ENCODE results near the gene CASP8. TPM values are rescaled to one million over a fixed set of nuclear protein-coding genes. Genes with fewer than 3 reads are reported as not detected.
"Not testable (repeated sequence)": the region's sequence is repeated elsewhere in the genome, so short reads cannot be mapped to it uniquely, and the experiment has no call there.

The CASP8 gene
- total and polyA plus RNA-seq, 5 donors from 2014 or later = 63.8 to 254 (median 96.1) TPM

- not testable (repeated sequence) for H3K4me3 ChIP-seq (ENCODE audit: low read depth, low read length); H3K4me3 Mint-ChIP-seq; H3K27me3 ChIP-seq (ENCODE audit: control insufficient read depth, insufficient read depth, low read length); H3K4me1 ChIP-seq (ENCODE audit: control insufficient read depth, insufficient read depth, low read length, poor library complexity, severe bottlenecking); H3K36me3 ChIP-seq (ENCODE audit: control insufficient read depth, insufficient read depth, low read length); H3K27ac Mint-ChIP-seq; ATAC-seq (ENCODE audit: low read depth in 2 of 2); H3K27me3 Mint-ChIP-seq; H3K27ac ChIP-seq (ENCODE audit: insufficient read depth, low read length, poor library complexity, severe bottlenecking); DNase-seq
- Mint-ChIP-seq H3K4me1 (peaks cover 0 to 21% (median 5%) of the 10 kb centered on the region in 4 donors), H3K9me3 (peaks cover 2 to 59% (median 18%) of the 10 kb centered on the region in 7 donors), H3K36me3 (peaks cover 49% of the 10 kb centered on the region)
- peaks cover 12 to 14% of the 10 kb centered on the region in 2 experiments for H3K9me3 ChIP-seq (ENCODE audit: control insufficient read depth in 2 of 2, low read length in 2 of 2)
These were observed 39.6 kb downstream of the CASP8 start for GRCh38 chr2:201299929-201300328.

GRCh38 chr2:201307876-201308275, 47.5 kb downstream of the CASP8 start:
- no peaks in the 10 kb centered on the region for H3K27me3 Mint-ChIP-seq
- Histone ChIP-seq H3K36me3 (ENCODE audit: control insufficient read depth, insufficient read depth, low read length) (peaks cover 10% of the 10 kb centered on the region), H3K4me3 (ENCODE audit: low read depth, low read length) (no peak overlapping the region), H3K27ac (ENCODE audit: insufficient read depth, low read length, poor library complexity, severe bottlenecking) (no peak overlapping the region), H3K9me3 (ENCODE audit: control insufficient read depth in 2 of 2, low read length in 2 of 2) (peaks cover 4 to 10% of the 10 kb centered on the region in 2 experiments), H3K27me3 (ENCODE audit: control insufficient read depth, insufficient read depth, low read length) (no peaks in the 10 kb centered on the region), H3K4me1 (ENCODE audit: control insufficient read depth, insufficient read depth, low read length, poor library complexity, severe bottlenecking) (no peaks in the 10 kb centered on the region)
- peaks cover 60% of the 10 kb centered on the region for H3K36me3 Mint-ChIP-seq
- no peak for DNase-seq
- H3K9me3 Mint-ChIP-seq = peaks cover 0 to 31% (median 6%) of the 10 kb centered on the region in 7 donors
- H3K27ac Mint-ChIP-seq = no peak overlapping the region
- no peaks in the 10 kb centered on the region for H3K4me1 Mint-ChIP-seq
- no peak overlapping the region for H3K4me3 Mint-ChIP-seq
- ATAC-seq (ENCODE audit: low read depth in 2 of 2) = no peak

GRCh38 chr2:201308914-201309313, 48.6 kb downstream of the CASP8 start:
- Histone ChIP-seq H3K27me3 (ENCODE audit: control insufficient read depth, insufficient read depth, low read length) (no peaks in the 10 kb centered on the region), H3K36me3 (ENCODE audit: control insufficient read depth, insufficient read depth, low read length) (peaks cover 10% of the 10 kb centered on the region), H3K9me3 (ENCODE audit: control insufficient read depth in 2 of 2, low read length in 2 of 2) (peaks cover 5 to 13% of the 10 kb centered on the region in 2 experiments), H3K4me1 (ENCODE audit: control insufficient read depth, insufficient read depth, low read length, poor library complexity, severe bottlenecking) (no peaks in the 10 kb centered on the region), H3K4me3 (ENCODE audit: low read depth, low read length) (no peak overlapping the region), H3K27ac (ENCODE audit: insufficient read depth, low read length, poor library complexity, severe bottlenecking) (no peak overlapping the region)
- Mint-ChIP-seq H3K4me3 (no peak overlapping the region), H3K27ac (no peak overlapping the region), H3K27me3 (no peaks in the 10 kb centered on the region), H3K4me1 (no peaks in the 10 kb centered on the region), H3K36me3 (peaks cover 71% of the 10 kb centered on the region), H3K9me3 (peaks cover 0 to 33% (median 6%) of the 10 kb centered on the region in 7 donors)
- DNase-seq (no peak), ATAC-seq (ENCODE audit: low read depth in 2 of 2) (no peak)

- H3K27ac ChIP-seq (ENCODE audit: insufficient read depth, low read length, poor library complexity, severe bottlenecking) = no peak overlapping the region
- no peak overlapping the region for H3K4me3 Mint-ChIP-seq
- no peak overlapping the region for H3K27ac Mint-ChIP-seq
- peaks cover 82% of the 10 kb centered on the region for H3K36me3 Mint-ChIP-seq
- peaks cover 8 to 13% of the 10 kb centered on the region in 2 experiments for H3K9me3 ChIP-seq (ENCODE audit: control insufficient read depth in 2 of 2, low read length in 2 of 2)
- no peaks in the 10 kb centered on the region for H3K27me3 Mint-ChIP-seq
- DNase-seq = no peak
- no peaks in the 10 kb centered on the region for H3K4me1 ChIP-seq (ENCODE audit: control insufficient read depth, insufficient read depth, low read length, poor library complexity, severe bottlenecking)
- no peaks in the 10 kb centered on the region for H3K27me3 ChIP-seq (ENCODE audit: control insufficient read depth, insufficient read depth, low read length)
- H3K9me3 Mint-ChIP-seq = peaks cover 0 to 52% (median 12%) of the 10 kb centered on the region in 7 donors
- peaks cover 0 to 5% (median 1%) of the 10 kb centered on the region in 4 donors for H3K4me1 Mint-ChIP-seq
- ATAC-seq (ENCODE audit: low read depth in 2 of 2) = no peak
- H3K4me3 ChIP-seq (ENCODE audit: low read depth, low read length) = no peak overlapping the region
- H3K36me3 ChIP-seq (ENCODE audit: control insufficient read depth, insufficient read depth, low read length) = peaks cover 6% of the 10 kb centered on the region
These were observed 53.0 kb downstream of the CASP8 start for GRCh38 chr2:201313362-201313761.

- no peak for DNase-seq
- Mint-ChIP-seq H3K4me3 (no peak overlapping the region), H3K36me3 (peaks cover 65% of the 10 kb centered on the region), H3K27ac (no peak overlapping the region), H3K27me3 (no peaks in the 10 kb centered on the region), H3K4me1 (peaks cover 0 to 5% (median 1%) of the 10 kb centered on the region in 4 donors), H3K9me3 (peaks cover 4 to 62% (median 26%) of the 10 kb centered on the region in 7 donors)
- Histone ChIP-seq H3K27ac (ENCODE audit: insufficient read depth, low read length, poor library complexity, severe bottlenecking) (no peak overlapping the region), H3K9me3 (ENCODE audit: control insufficient read depth in 2 of 2, low read length in 2 of 2) (peaks cover 17 to 22% of the 10 kb centered on the region in 2 experiments), H3K27me3 (ENCODE audit: control insufficient read depth, insufficient read depth, low read length) (no peaks in the 10 kb centered on the region), H3K4me3 (ENCODE audit: low read depth, low read length) (no peak overlapping the region), H3K4me1 (ENCODE audit: control insufficient read depth, insufficient read depth, low read length, poor library complexity, severe bottlenecking) (no peaks in the 10 kb centered on the region), H3K36me3 (ENCODE audit: control insufficient read depth, insufficient read depth, low read length) (peaks cover 12% of the 10 kb centered on the region)
- no peak for ATAC-seq (ENCODE audit: low read depth in 2 of 2)
These were observed 59.2 kb downstream of the CASP8 start for GRCh38 chr2:201319511-201319910.

GRCh38 chr2:201320257-201320656, 59.9 kb downstream of the CASP8 start:
- Mint-ChIP-seq H3K36me3 (peaks cover 62% of the 10 kb centered on the region), H3K27me3 (no peaks in the 10 kb centered on the region), H3K4me3 (no peak overlapping the region), H3K27ac (no peak overlapping the region), H3K9me3 (peaks cover 4 to 59% (median 22%) of the 10 kb centered on the region in 7 donors), H3K4me1 (peaks cover 0 to 3% (median 1%) of the 10 kb centered on the region in 4 donors)
- DNase-seq = no peak
- H3K27ac ChIP-seq (ENCODE audit: insufficient read depth, low read length, poor library complexity, severe bottlenecking) = no peak overlapping the region
- no peaks in the 10 kb centered on the region for H3K4me1 ChIP-seq (ENCODE audit: control insufficient read depth, insufficient read depth, low read length, poor library complexity, severe bottlenecking)
- no peaks in the 10 kb centered on the region for H3K27me3 ChIP-seq (ENCODE audit: control insufficient read depth, insufficient read depth, low read length)
- H3K9me3 ChIP-seq (ENCODE audit: control insufficient read depth in 2 of 2, low read length in 2 of 2) = peaks cover 16 to 22% of the 10 kb centered on the region in 2 experiments
- peaks cover 12% of the 10 kb centered on the region for H3K36me3 ChIP-seq (ENCODE audit: control insufficient read depth, insufficient read depth, low read length)
- no peak overlapping the region for H3K4me3 ChIP-seq (ENCODE audit: low read depth, low read length)
- ATAC-seq (ENCODE audit: low read depth in 2 of 2) = no peak

- H3K4me3 Mint-ChIP-seq = no peak overlapping the region
- H3K36me3 Mint-ChIP-seq = peaks cover 61% of the 10 kb centered on the region
- peaks cover 5 to 59% (median 22%) of the 10 kb centered on the region in 7 donors for H3K9me3 Mint-ChIP-seq
These were observed 60.4 kb downstream of the CASP8 start for GRCh38 chr2:201320701-201321100.

GRCh38 chr2:201322772-201323171, 62.4 kb downstream of the CASP8 start:
- no peak for ATAC-seq (ENCODE audit: low read depth in 2 of 2)
- Mint-ChIP-seq H3K27ac (no peak overlapping the region), H3K9me3 (peaks cover 10 to 53% (median 26%) of the 10 kb centered on the region in 7 donors)

More at GRCh38 chr2:201320701-201321100, 60.4 kb downstream of the CASP8 start:
- no peaks in the 10 kb centered on the region for H3K27me3 Mint-ChIP-seq
- no peak for DNase-seq
- H3K27me3 ChIP-seq (ENCODE audit: control insufficient read depth, insufficient read depth, low read length) = no peaks in the 10 kb centered on the region
- H3K36me3 ChIP-seq (ENCODE audit: control insufficient read depth, insufficient read depth, low read length) = peaks cover 12% of the 10 kb centered on the region
- H3K4me1 Mint-ChIP-seq = peaks cover 0 to 2% (median under 1%) of the 10 kb centered on the region in 4 donors
- H3K9me3 ChIP-seq (ENCODE audit: control insufficient read depth in 2 of 2, low read length in 2 of 2) = peaks cover 16 to 22% of the 10 kb centered on the region in 2 experiments
- ATAC-seq (ENCODE audit: low read depth in 2 of 2) = no peak
- H3K4me3 ChIP-seq (ENCODE audit: low read depth, low read length) = no peak overlapping the region
- H3K4me1 ChIP-seq (ENCODE audit: control insufficient read depth, insufficient read depth, low read length, poor library complexity, severe bottlenecking) = no peaks in the 10 kb centered on the region
- no peak overlapping the region for H3K27ac ChIP-seq (ENCODE audit: insufficient read depth, low read length, poor library complexity, severe bottlenecking)
- H3K27ac Mint-ChIP-seq = no peak overlapping the region

More at GRCh38 chr2:201322772-201323171, 62.4 kb downstream of the CASP8 start:
- Mint-ChIP-seq H3K36me3 (peaks cover 51% of the 10 kb centered on the region), H3K27me3 (no peaks in the 10 kb centered on the region), H3K4me3 (no peak overlapping the region), H3K4me1 (peaks cover 0 to 14% (median 2%) of the 10 kb centered on the region in 4 donors)
- no peak overlapping the region for H3K27ac ChIP-seq (ENCODE audit: insufficient read depth, low read length, poor library complexity, severe bottlenecking)
- no peaks in the 10 kb centered on the region for H3K27me3 ChIP-seq (ENCODE audit: control insufficient read depth, insufficient read depth, low read length)
- no peak overlapping the region for H3K4me3 ChIP-seq (ENCODE audit: low read depth, low read length)
- H3K9me3 ChIP-seq (ENCODE audit: control insufficient read depth in 2 of 2, low read length in 2 of 2) = peaks cover 16 to 22% of the 10 kb centered on the region in 2 experiments
- no peaks in the 10 kb centered on the region for H3K4me1 ChIP-seq (ENCODE audit: control insufficient read depth, insufficient read depth, low read length, poor library complexity, severe bottlenecking)
- no peak for DNase-seq
- H3K36me3 ChIP-seq (ENCODE audit: control insufficient read depth, insufficient read depth, low read length) = peaks cover 12% of the 10 kb centered on the region
